ENCODE data around the gene WDR18.

WDR18 gene

GRCh38 chr19:1038978-1039645 lies 55.0 kb downstream of the WDR18 start:
- no peak for DNase-seq (ENCODE audit: extremely low read depth, insufficient read length)
- Histone ChIP-seq H3K27me3 (replicated peaks; ENCODE audit: control insufficient read depth, insufficient read depth, low read length) (no peaks in the 10 kb centered on the region), H3K4me3 (replicated peaks; ENCODE audit: low read depth, low read length) (peak overlapping the region; percentile 40)

GRCh38 chr19:1039646-1040475 lies 55.7 kb downstream of the WDR18 start, which contains the start of gene ABCA7:
ABCA7 (plus strand) TSS chr19:1040107; CDS start chr19:1041362, 1,255 bp downstream.
- Histone ChIP-seq H3K27me3 (replicated peaks; ENCODE audit: control insufficient read depth, insufficient read depth, low read length) (no peaks in the 10 kb centered on the region), H3K4me3 (replicated peaks; ENCODE audit: low read depth, low read length) (peak within 1 kb of the TSS; percentile 75), H3K36me3 (ENCODE audit: control insufficient read depth, insufficient read depth, low read length) (peaks cover 21% of the 10 kb centered on the region)
- TF ChIP-seq, protein P1, sequence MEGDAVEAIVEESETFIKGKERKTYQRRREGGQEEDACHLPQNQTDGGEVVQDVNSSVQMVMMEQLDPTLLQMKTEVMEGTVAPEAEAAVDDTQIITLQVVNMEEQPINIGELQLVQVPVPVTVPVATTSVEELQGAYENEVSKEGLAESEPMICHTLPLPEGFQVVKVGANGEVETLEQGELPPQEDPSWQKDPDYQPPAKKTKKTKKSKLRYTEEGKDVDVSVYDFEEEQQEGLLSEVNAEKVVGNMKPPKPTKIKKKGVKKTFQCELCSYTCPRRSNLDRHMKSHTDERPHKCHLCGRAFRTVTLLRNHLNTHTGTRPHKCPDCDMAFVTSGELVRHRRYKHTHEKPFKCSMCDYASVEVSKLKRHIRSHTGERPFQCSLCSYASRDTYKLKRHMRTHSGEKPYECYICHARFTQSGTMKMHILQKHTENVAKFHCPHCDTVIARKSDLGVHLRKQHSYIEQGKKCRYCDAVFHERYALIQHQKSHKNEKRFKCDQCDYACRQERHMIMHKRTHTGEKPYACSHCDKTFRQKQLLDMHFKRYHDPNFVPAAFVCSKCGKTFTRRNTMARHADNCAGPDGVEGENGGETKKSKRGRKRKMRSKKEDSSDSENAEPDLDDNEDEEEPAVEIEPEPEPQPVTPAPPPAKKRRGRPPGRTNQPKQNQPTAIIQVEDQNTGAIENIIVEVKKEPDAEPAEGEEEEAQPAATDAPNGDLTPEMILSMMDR (IDR thresholded peaks at IDR 0.05; ENCODE audit: insufficient read depth, low read length, poor library complexity, severe bottlenecking) = no peak
- DNase-seq (ENCODE audit: extremely low read depth, insufficient read length) = peak; percentile 99

More at GRCh38 chr19:1038978-1039645, 55.0 kb downstream of the WDR18 start:
- TF ChIP-seq, protein P1 (IDR thresholded peaks at IDR 0.05; ENCODE audit: insufficient read depth, low read length, poor library complexity, severe bottlenecking) = no peak
- H3K36me3 ChIP-seq (ENCODE audit: control insufficient read depth, insufficient read depth, low read length) = peaks cover 18% of the 10 kb centered on the region

- TF ChIP-seq, protein P1 (IDR thresholded peaks at IDR 0.05; ENCODE audit: insufficient read depth, low read length, poor library complexity, severe bottlenecking) = no peak
- H3K4me3 ChIP-seq (replicated peaks; ENCODE audit: low read depth, low read length) = peak overlapping the region; percentile 75
- H3K36me3 ChIP-seq (ENCODE audit: control insufficient read depth, insufficient read depth, low read length) = peaks cover 19% of the 10 kb centered on the region
- no peaks in the 10 kb centered on the region for H3K27me3 ChIP-seq (replicated peaks; ENCODE audit: control insufficient read depth, insufficient read depth, low read length)
- peak; percentile 90 for DNase-seq (ENCODE audit: extremely low read depth, insufficient read length)
Observed at GRCh38 chr19:1040476-1041271, 56.5 kb downstream of the WDR18 start.

DNA sequence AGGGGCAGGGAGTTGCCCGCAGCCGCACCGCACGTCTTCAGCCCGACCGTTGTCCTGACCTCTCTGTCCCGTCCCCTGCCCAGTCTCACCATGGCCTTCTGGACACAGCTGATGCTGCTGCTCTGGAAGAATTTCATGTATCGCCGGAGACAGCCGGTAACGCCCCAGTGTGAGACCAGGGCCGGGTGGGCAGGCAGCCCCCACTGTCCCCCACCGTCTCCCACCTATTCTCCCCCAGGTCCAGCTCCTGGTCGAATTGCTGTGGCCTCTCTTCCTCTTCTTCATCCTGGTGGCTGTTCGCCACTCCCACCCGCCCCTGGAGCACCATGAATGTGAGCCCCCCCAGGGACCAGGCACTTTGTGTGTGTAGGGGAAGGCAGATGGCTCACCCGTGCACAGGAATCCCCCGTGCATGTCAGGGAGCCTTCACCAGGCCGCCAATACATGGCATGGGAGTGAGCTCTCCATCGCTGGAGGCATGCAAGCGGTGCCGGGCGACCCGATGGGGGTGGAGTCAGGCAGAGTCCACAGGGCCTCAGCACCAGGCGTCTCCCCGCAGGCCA lies 57.2 kb downstream of the WDR18 start:
- DNase-seq (ENCODE audit: extremely low read depth, insufficient read length) = no peak
- Histone ChIP-seq H3K36me3 (ENCODE audit: control insufficient read depth, insufficient read depth, low read length) (peaks cover 13% of the 10 kb centered on the region), H3K27me3 (replicated peaks; ENCODE audit: control insufficient read depth, insufficient read depth, low read length) (no peaks in the 10 kb centered on the region), H3K4me3 (replicated peaks; ENCODE audit: low read depth, low read length) (peak overlapping the region; percentile 75)
- TF ChIP-seq, protein P1 (IDR thresholded peaks at IDR 0.05; ENCODE audit: insufficient read depth, low read length, poor library complexity, severe bottlenecking) = no peak

Measured in GM06990 (cell line).